A549 (cell line): Measurements from ENCODE around the gene RPL19. TPM values are rescaled to one million over a fixed set of nuclear protein-coding genes. Genes with fewer than 3 reads are reported as not detected.

ENCODE experiments used
- ATAC-seq, 2 experiments: fragments of 200-7000 bp in 1 of 2; fragments of >200 bp in 1 of 2; cut with Nextera tagmentation in 1 of 2; cut with Tn5 transposase in 1 of 2; 3 replicates each; pipeline versions ENCODE4 v1.8.0 to v1.9.1; 2018 to 2020; ENCODE audit warnings: mild to moderate bottlenecking in 1 of 2, moderate library complexity in 1 of 2
- CTCF ChIA-PET: fragments of 300-600 bp; sonication (Branson Sonifier 250); formaldehyde crosslinking; extraction: SDS; loops from one replicate; lab custom pipeline; 2021; ENCODE audit warnings: antibody characterized with exemption, inconsistent platforms; lab: Yijun Ruan, JAX
- POLR2A ChIA-PET: fragments of 350-600 bp; formaldehyde crosslinking; extraction: SDS; loops from one replicate; lab custom pipeline; 2021; ENCODE audit warnings: antibody characterized with exemption, inconsistent platforms; lab: Yijun Ruan, JAX
- DNase-seq, 2 experiments: peaks; one replicate each; pipeline versions ENCODE4 v3.0.0 to v3.0.0-alpha.2; 2011 to 2016; ENCODE audit warnings: low read depth in 1 of 2, low spot score in 1 of 2
- FAIRE-seq: peaks from 2 replicates; lab custom pipeline; 2011; peaks lifted over from hg19 to GRCh38; lab: Jason Lieb, UNC
- H3K27ac ChIP-seq, 2 experiments: fragments of >200 bp; sonication (Bioruptor Twin); formaldehyde crosslinking; 3 replicates each; pipeline ENCODE4 v1.5.1; 2016 to 2017
- H3K4me1 ChIP-seq: fragments of >200 bp; sonication (Bioruptor Twin); formaldehyde crosslinking; 3 replicates; pipeline ENCODE4 v1.6.1; 2016
- H3K4me2 ChIP-seq: fragments of >200 bp; sonication (Bioruptor Twin); formaldehyde crosslinking; 3 replicates; pipeline ENCODE4 v1.6.1; 2016
- H3K4me3 ChIP-seq: fragments of >200 bp; sonication (Bioruptor Twin); formaldehyde crosslinking; 3 replicates; pipeline ENCODE4 v1.5.1; 2016
- H3K9me3 ChIP-seq: fragments of >200 bp; sonication (Bioruptor Twin); formaldehyde crosslinking; 3 replicates; pipeline ENCODE4 v1.6.1; 2016
- CBX8 ChIP-seq: fragments of 200-600 bp; sonication (generic); IDR thresholded peaks from 2 replicates; pipeline ENCODE4 v1.6.1; 2016
- CEBPB ChIP-seq, 2 experiments: fragments of >200 bp in 1 of 2; sonication (Bioruptor Twin) in 1 of 2; formaldehyde crosslinking in 1 of 2; IDR thresholded peaks; 2 replicates each; pipeline ENCODE4 v1.6.1; 2012 to 2016
- CHD2 ChIP-seq: fragments of 150-350 bp; IDR thresholded peaks from 2 replicates; pipeline ENCODE4 v1.6.1; 2014; ENCODE audit warnings: low read length; ENCODE audit not compliant: partially characterized antibody
- CHD4 ChIP-seq: fragments of 200-600 bp; sonication (generic); IDR thresholded peaks from 2 replicates; pipeline ENCODE4 v1.6.1; 2016; ENCODE audit warnings: antibody characterized with exemption, mild to moderate bottlenecking, borderline replicate concordance
- CTCF ChIP-seq: fragments of >200 bp; sonication (Bioruptor Twin); formaldehyde crosslinking; IDR thresholded peaks from 3 replicates; pipeline ENCODE4 v1.5.1; 2016
- EHF ChIP-seq: fragments of 250-450 bp; sonication (Bioruptor Pico); IDR thresholded peaks from 2 replicates; pipeline ENCODE4 v1.5.0; 2020; ENCODE audit warnings: mild to moderate bottlenecking
- EHMT2 ChIP-seq: fragments of 200-600 bp; sonication (generic); IDR thresholded peaks from 2 replicates; pipeline ENCODE4 v1.6.1; 2016; ENCODE audit warnings: antibody characterized with exemption, low read depth, mild to moderate bottlenecking, moderate library complexity
- ELK1 ChIP-seq: fragments of 150-350 bp; IDR thresholded peaks from 2 replicates; pipeline ENCODE4 v1.6.1; 2014; ENCODE audit warnings: low read depth, mild to moderate bottlenecking, low read length
- FOSB ChIP-seq: fragments of 250-450 bp; sonication (Bioruptor Pico); IDR thresholded peaks from 2 replicates; pipeline ENCODE4 v1.5.0; 2020; ENCODE audit warnings: mild to moderate bottlenecking, moderate library complexity
- GATA3 ChIP-seq: IDR thresholded peaks from 2 replicates; pipeline ENCODE4 v1.6.1; 2012; ENCODE audit warnings: borderline replicate concordance
- HDAC2 ChIP-seq: fragments of 200-600 bp; sonication (generic); IDR thresholded peaks from 2 replicates; pipeline ENCODE4 v1.6.1; 2016
- HOXA7 ChIP-seq: fragments of 250-450 bp; sonication (Bioruptor Pico); IDR thresholded peaks from 2 replicates; pipeline ENCODE4 v1.5.0; 2020; ENCODE audit warnings: mild to moderate bottlenecking, moderate library complexity
- HOXB13 ChIP-seq: fragments of 250-450 bp; sonication (Bioruptor Pico); IDR thresholded peaks from 2 replicates; pipeline ENCODE4 v1.5.0; 2020; ENCODE audit warnings: low read depth, mild to moderate bottlenecking, moderate library complexity
- JUNB ChIP-seq: fragments of >200 bp; sonication (Bioruptor Twin); formaldehyde crosslinking; IDR thresholded peaks from 2 replicates; pipeline ENCODE4 v1.6.1; 2016
- KDM1A ChIP-seq: fragments of 200-600 bp; sonication (generic); IDR thresholded peaks from 2 replicates; pipeline ENCODE4 v1.6.1; 2016; ENCODE audit warnings: low read depth, mild to moderate bottlenecking
- MAFK ChIP-seq: fragments of 450-650 bp; IDR thresholded peaks from 2 replicates; pipeline ENCODE4 v1.6.1; 2014; ENCODE audit not compliant: partially characterized antibody
- MAX ChIP-seq: IDR thresholded peaks from 2 replicates; pipeline ENCODE4 v1.6.1; 2012
- MAZ ChIP-seq: fragments of 150-350 bp; IDR thresholded peaks from 2 replicates; pipeline ENCODE4 v1.6.1; 2014; ENCODE audit warnings: antibody characterized with exemption, low read depth, low read length, borderline replicate concordance
- MYC ChIP-seq: IDR thresholded peaks from 2 replicates; pipeline ENCODE4 v1.6.1; 2012; ENCODE audit warnings: mild to moderate bottlenecking, inconsistent platforms, low read length, improper control_type of control experiment, borderline replicate concordance
- NPAS2 ChIP-seq: fragments of 250-450 bp; sonication (Bioruptor Pico); IDR thresholded peaks from 2 replicates; pipeline ENCODE4 v1.8.0; 2022; ENCODE audit warnings: mild to moderate bottlenecking, moderate library complexity, borderline replicate concordance
- NR3C1 ChIP-seq: fragments of >200 bp; sonication (Bioruptor Twin); formaldehyde crosslinking; IDR thresholded peaks from 3 replicates; pipeline ENCODE4 v1.6.1; 2017
- PBX3 ChIP-seq: IDR thresholded peaks from 2 replicates; pipeline ENCODE4 v1.6.1; 2012
- PHF8 ChIP-seq: fragments of 200-600 bp; sonication (generic); IDR thresholded peaks from 2 replicates; pipeline ENCODE4 v1.6.1; 2016; ENCODE audit warnings: low read depth, mild to moderate bottlenecking, antibody characterized with exemption, moderate library complexity, borderline replicate concordance
- RAD21 ChIP-seq, 2 experiments: fragments of >200 bp in 1 of 2; sonication (Bioruptor Twin) in 1 of 2; formaldehyde crosslinking in 1 of 2; IDR thresholded peaks in 1 of 2; conservative IDR thresholded peaks in 1 of 2; 2 replicates in 1 of 2; 3 replicates in 1 of 2; pipeline ENCODE4 v1.6.1; 2012 to 2018; ENCODE audit warnings: inconsistent platforms in 1 of 2
- RARB ChIP-seq: fragments of 250-450 bp; sonication (Bioruptor Pico); IDR thresholded peaks from 2 replicates; pipeline ENCODE4 v1.8.0; 2021; ENCODE audit warnings: mild to moderate bottlenecking, moderate library complexity
- RCOR1 ChIP-seq: fragments of 150-350 bp; IDR thresholded peaks from 2 replicates; pipeline ENCODE4 v1.6.1; 2014; ENCODE audit warnings: antibody characterized with exemption, low read length, low read depth
- RFX5 ChIP-seq: fragments of 450-650 bp; IDR thresholded peaks from 2 replicates; pipeline ENCODE4 v1.7.1; 2014; ENCODE audit warnings: antibody characterized with exemption, mild to moderate bottlenecking, moderate library complexity
- SMC3 ChIP-seq: fragments of >200 bp; sonication (Bioruptor Twin); formaldehyde crosslinking; IDR thresholded peaks from 3 replicates; pipeline ENCODE4 v1.6.1; 2018; ENCODE audit warnings: inconsistent platforms
- TFCP2L1 ChIP-seq: fragments of 250-450 bp; sonication (Bioruptor Pico); IDR thresholded peaks from 2 replicates; pipeline ENCODE4 v1.5.0; 2021; ENCODE audit warnings: mild to moderate bottlenecking
- ZFP36 ChIP-seq: fragments of 450-650 bp; IDR thresholded peaks from 2 replicates; pipeline ENCODE4 v1.6.1; 2014; ENCODE audit warnings: borderline replicate concordance; ENCODE audit not compliant: partially characterized antibody
- WGBS: methylation state at CpG from one replicate; pipeline ENCODE4 v1.1.6; 2017; ENCODE audit errors: missing lambda C conversion rate; 5-methylcytosine and 5-hydroxymethylcytosine counted together
- polyA plus RNA-seq, 4 experiments: library from polyadenylated mRNA; depleted of rRNA in 3 of 4; stranded (reverse); fragments of >200 nt; fragmentation: RNase III in 1 of 4; extraction: RNeasy Plus Mini Kit Qiagen cat#74134 plus additional on column Dnase treatment in 1 of 4; gene quantifications; 2 replicates in 3 of 4; 3 replicates in 1 of 4; pipeline ENCODE4 v1.2.3, GENCODE V29; 2011 to 2017

The RPL19 gene
- polyA plus RNA-seq, 2 of the 4 experiments (the other 2 are of a cell fraction) = 2,211 to 2,862 TPM

GRCh38 chr17:39244016-39244599 lies 44.0 kb downstream of the RPL19 start:
- ATAC-seq (peak; percentile 11 to 30; a peak in 5 of 6 replicates), FAIRE-seq (no peak), DNase-seq (no peak)
- Histone ChIP-seq H3K4me3 (no peak overlapping the region), H3K27ac (no peak overlapping the region), H3K9me3 (no peaks in the 10 kb centered on the region), H3K4me2 (no peak overlapping the region), H3K4me1 (peaks cover 11% of the 10 kb centered on the region; the same call in 2 of the 3 replicates)
- no peak for TF ChIP-seq CHD2
- TF ChIP-seq FOSB (CRISPR knock-in tag) = no peak
- no peak for TF ChIP-seq CEBPB (IDR thresholded peaks at IDR 0.05)
- TF ChIP-seq RARB (CRISPR knock-in tag) = no peak
- no peak for TF ChIP-seq RAD21 (conservative IDR thresholded peaks at IDR 0.05 in 1 of 2, IDR thresholded peaks at IDR 0.05 in 1 of 2)
- TF ChIP-seq TFCP2L1 (CRISPR knock-in tag) = no peak
- TF ChIP-seq KDM1A = no peak
- TF ChIP-seq EHF = no peak
- no peak for TF ChIP-seq PHF8
- no peak for TF ChIP-seq JUNB
- TF ChIP-seq ZFP36 = no peak
- no peak for TF ChIP-seq RFX5
- ChIA-PET POLR2A (interaction anchor here (0.7 to 2.5 kb wide), 5 partner anchors 38 to 157 kb away, joined by 3 to 34 read pairs (median 6); partner anchors contain the start of genes FBXL20 and RPL19), CTCF (interaction anchor here (0.6 to 21.6 kb wide), 62 partner anchors 8 to 559 kb away, joined by 3 to 1140 read pairs (median 4); partner anchors contain the start of genes ARL5C, CACNB1, FBXL20 and LASP1NB)
- WGBS = 75% methylated on average over 10 of the region's 11 CpGs

- Histone ChIP-seq H3K4me2 (no peak overlapping the region), H3K27ac (no peak overlapping the region), H3K4me3 (no peak overlapping the region), H3K4me1 (peaks cover 9% of the 10 kb centered on the region; the same call in 1 of the 3 replicates), H3K9me3 (no peaks in the 10 kb centered on the region)
- peak; percentile 43 for FAIRE-seq
- 52% methylated on average over 6 of the region's 6 CpGs for WGBS
- ChIA-PET POLR2A (interaction anchor here (0.7 to 2.5 kb wide), 5 partner anchors 39 to 156 kb away, joined by 3 to 34 read pairs (median 6); partner anchors contain the start of genes FBXL20 and RPL19), CTCF (interaction anchor here (0.5 to 21.6 kb wide), 71 partner anchors 9 to 560 kb away, joined by 3 to 1140 read pairs (median 4); partner anchors contain the start of genes ARL5C, CACNB1, FBXL20 and LASP1NB)
- peak; percentile 88 to 95 for ATAC-seq
- DNase-seq = peak; percentile 87 to 91
- TF ChIP-seq CHD4 = no peak
- TF ChIP-seq CTCF = peak; percentile 97
- no peak for TF ChIP-seq GATA3
- TF ChIP-seq PHF8 = no peak
- TF ChIP-seq RFX5 = no peak
- 0 out of 2 replicates have a peak, but pooled peaks have one; percentile 40 for TF ChIP-seq MAZ
- no peak for TF ChIP-seq HOXB13 (CRISPR knock-in tag)
- TF ChIP-seq JUNB = no peak
- TF ChIP-seq PBX3 = no peak
- TF ChIP-seq NR3C1 = no peak
- no peak for TF ChIP-seq ELK1
- TF ChIP-seq MYC = no peak
- TF ChIP-seq CHD2 = no peak
- peak; percentile 53 for TF ChIP-seq ZFP36
- TF ChIP-seq SMC3 = peak; percentile 90
- no peak for TF ChIP-seq RARB (CRISPR knock-in tag)
- no peak for TF ChIP-seq EHMT2
- no peak for TF ChIP-seq HOXA7 (CRISPR knock-in tag)
- TF ChIP-seq CBX8 = no peak
- no peak for TF ChIP-seq MAFK
- TF ChIP-seq HDAC2 = no peak
- TF ChIP-seq MAX = no peak
- TF ChIP-seq NPAS2 = no peak
- TF ChIP-seq RCOR1 = no peak
Measured at GRCh38 chr17:39244600-39245570, 44.8 kb downstream of the RPL19 start.
